ENCODE measurements around the gene AFG1L. TPM values are rescaled to one million over a fixed set of nuclear protein-coding genes. Genes with fewer than 3 reads are reported as not detected.

Gene AFG1L
- total and polyA plus RNA-seq, 2 donors (not counting 1 experiment from before 2014, with no cell fraction given): 1.7 to 5.4 TPM

GRCh38 chr6:108274546-108274945, 20.3 kb upstream of the AFG1L start:
- Histone ChIP-seq H3K4me1 (ENCODE audit: control insufficient read depth, extremely low read depth, insufficient read depth, low read length) (no peaks in the 10 kb centered on the region), H3K27ac (ENCODE audit: insufficient read depth, low read length) (no peak overlapping the region), H3K9me3 (ENCODE audit: control insufficient read depth, insufficient read depth, low read depth, low read length) (no peaks in the 10 kb centered on the region), H3K36me3 (ENCODE audit: control insufficient read depth, insufficient read depth, low read length) (no peaks in the 10 kb centered on the region), H3K9ac (ENCODE audit: insufficient read depth, low read length) (no peak overlapping the region), H4K20me1 (ENCODE audit: control insufficient read depth, extremely low read depth, insufficient read depth, low read length) (no peaks in the 10 kb centered on the region), H3K27me3 (ENCODE audit: control insufficient read depth, insufficient read depth, low read length) (no peaks in the 10 kb centered on the region), H2AFZ (ENCODE audit: low read length) (no peak overlapping the region), H3K79me2 (ENCODE audit: control insufficient read depth, insufficient read depth, low read length) (no peaks in the 10 kb centered on the region), H3K4me2 (ENCODE audit: extremely low read depth, insufficient read depth, low read length) (no peak overlapping the region), H3K4me3 (replicated peaks in 1 of 4; ENCODE audit: control extremely low read depth in 1 of 4, insufficient read depth in 1 of 4, low read depth in 3 of 4, low read length in 4 of 4) (no peak overlapping the region)
- no peak for DNase-seq (ENCODE audit: low read depth in 2 of 2)
- TF ChIP-seq CTCF (conservative IDR thresholded peaks at IDR 0.05 in 1 of 2, IDR thresholded peaks at IDR 0.05 in 1 of 2; ENCODE audit: low read depth in 1 of 2, low read length in 2 of 2): no peak
- no peak for TF ChIP-seq EZH2 (IDR thresholded peaks at IDR 0.05; ENCODE audit: low read length, missing control alignments)

DNA sequence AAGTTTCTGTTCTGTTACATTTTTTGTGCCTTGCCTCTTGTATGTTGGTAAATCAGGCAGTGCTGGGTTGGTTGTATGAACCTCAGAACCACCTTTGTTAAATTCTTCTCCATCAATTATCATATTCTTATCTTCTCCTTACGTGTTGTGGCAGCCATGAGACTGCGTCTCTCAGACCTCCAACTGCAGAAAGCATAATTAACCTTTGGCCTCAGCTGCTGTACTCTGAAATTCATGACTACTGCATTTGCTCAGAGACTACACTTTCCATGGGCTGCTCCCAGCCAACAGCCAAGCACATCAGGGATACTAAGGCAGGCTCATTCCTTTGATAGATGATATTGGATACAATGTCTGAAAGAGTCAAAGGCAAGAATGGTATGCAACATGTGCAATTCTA, 18.9 kb upstream of the AFG1L start:
- Histone ChIP-seq H3K36me3 (ENCODE audit: control insufficient read depth, insufficient read depth, low read length) (no peaks in the 10 kb centered on the region), H2AFZ (ENCODE audit: low read length) (no peak overlapping the region), H3K4me3 (replicated peaks in 1 of 4; ENCODE audit: control extremely low read depth in 1 of 4, insufficient read depth in 1 of 4, low read depth in 3 of 4, low read length in 4 of 4) (no peak overlapping the region), H3K27ac (ENCODE audit: insufficient read depth, low read length) (no peak overlapping the region), H3K27me3 (ENCODE audit: control insufficient read depth, insufficient read depth, low read length) (no peaks in the 10 kb centered on the region), H3K9me3 (ENCODE audit: control insufficient read depth, insufficient read depth, low read depth, low read length) (no peaks in the 10 kb centered on the region), H4K20me1 (ENCODE audit: control insufficient read depth, extremely low read depth, insufficient read depth, low read length) (no peaks in the 10 kb centered on the region), H3K79me2 (ENCODE audit: control insufficient read depth, insufficient read depth, low read length) (no peaks in the 10 kb centered on the region), H3K4me1 (ENCODE audit: control insufficient read depth, extremely low read depth, insufficient read depth, low read length) (no peaks in the 10 kb centered on the region), H3K9ac (ENCODE audit: insufficient read depth, low read length) (no peak overlapping the region), H3K4me2 (ENCODE audit: extremely low read depth, insufficient read depth, low read length) (no peak overlapping the region)
- no peak for TF ChIP-seq EZH2 (IDR thresholded peaks at IDR 0.05; ENCODE audit: low read length, missing control alignments)
- TF ChIP-seq CTCF (conservative IDR thresholded peaks at IDR 0.05 in 1 of 2, IDR thresholded peaks at IDR 0.05 in 1 of 2; ENCODE audit: low read depth in 1 of 2, low read length in 2 of 2): no peak
- no peak for DNase-seq (ENCODE audit: low read depth in 2 of 2)

GRCh38 chr6:108277295-108277694, 17.6 kb upstream of the AFG1L start:
- H4K20me1 ChIP-seq (ENCODE audit: control insufficient read depth, extremely low read depth, insufficient read depth, low read length): no peaks in the 10 kb centered on the region
- no peaks in the 10 kb centered on the region for H3K36me3 ChIP-seq (ENCODE audit: control insufficient read depth, insufficient read depth, low read length)
- DNase-seq (ENCODE audit: low read depth in 2 of 2): no peak
- no peaks in the 10 kb centered on the region for H3K9me3 ChIP-seq (ENCODE audit: control insufficient read depth, insufficient read depth, low read depth, low read length)
- no peaks in the 10 kb centered on the region for H3K79me2 ChIP-seq (ENCODE audit: control insufficient read depth, insufficient read depth, low read length)
- H3K4me2 ChIP-seq (ENCODE audit: extremely low read depth, insufficient read depth, low read length): no peak overlapping the region
- TF ChIP-seq EZH2 (IDR thresholded peaks at IDR 0.05; ENCODE audit: low read length, missing control alignments) (no peak), CTCF (conservative IDR thresholded peaks at IDR 0.05 in 1 of 2, IDR thresholded peaks at IDR 0.05 in 1 of 2; ENCODE audit: low read depth in 1 of 2, low read length in 2 of 2) (no peak)
- H3K4me1 ChIP-seq (ENCODE audit: control insufficient read depth, extremely low read depth, insufficient read depth, low read length): no peaks in the 10 kb centered on the region
- H3K9ac ChIP-seq (ENCODE audit: insufficient read depth, low read length): no peak overlapping the region
- H3K27me3 ChIP-seq (ENCODE audit: control insufficient read depth, insufficient read depth, low read length): no peaks in the 10 kb centered on the region
- H2AFZ ChIP-seq (ENCODE audit: low read length): no peak overlapping the region
- H3K4me3 ChIP-seq (replicated peaks in 1 of 4; ENCODE audit: control extremely low read depth in 1 of 4, insufficient read depth in 1 of 4, low read depth in 3 of 4, low read length in 4 of 4): no peak overlapping the region
- H3K27ac ChIP-seq (ENCODE audit: insufficient read depth, low read length): no peak overlapping the region
